Naive thymus-derived CD4-positive, alpha-beta T cell (primary cell): Measurements from ENCODE around the gene ALDH3B2. TPM values are rescaled to one million over a fixed set of nuclear protein-coding genes. Genes with fewer than 3 reads are reported as not detected.
"Not testable (repeated sequence)": the region's sequence is repeated elsewhere in the genome, so short reads cannot be mapped to it uniquely, and the experiment has no call there.

Experiments used
- ATAC-seq: fragments of 150-1000 bp; cut with Tn5 transposase; 2 replicates; pipeline ENCODE4 v1.10.0; 2021; ENCODE audit warnings: mild to moderate bottlenecking, moderate library complexity
- CTCF ChIA-PET: fragments of 350-600 bp; sonication (Branson Sonifier 250); formaldehyde crosslinking; loops from one replicate; lab custom pipeline; 2021; ENCODE audit warnings: antibody characterized with exemption; lab: Charles Lee
- POLR2A ChIA-PET: fragments of 350-600 bp; sonication (Branson Sonifier 250); formaldehyde crosslinking; loops from one replicate; lab custom pipeline; 2021; ENCODE audit warnings: antibody characterized with exemption, inconsistent platforms; lab: Charles Lee
- DNase-seq, 9 donors: peaks; one replicate each; pipeline versions ENCODE4 v3.0.0 to v3.0.0-alpha.2; 2020 to 2022; ENCODE audit warnings: mixed read lengths in 1 of 9
- H3K27ac ChIP-seq: one replicate; pipeline ENCODE4 v1.7.0; 2013; ENCODE audit warnings: mild to moderate bottlenecking, low read depth, low read length, moderate library complexity
- H3K27me3 ChIP-seq, 2 donors: one replicate each; pipeline ENCODE4 v1.7.0; 2013; ENCODE audit warnings: low read length in 2 of 2, mild to moderate bottlenecking in 2 of 2, moderate library complexity in 2 of 2; ENCODE audit not compliant: control insufficient read depth in 2 of 2, insufficient read depth in 2 of 2
- H3K36me3 ChIP-seq, 3 experiments: 1 replicate in 2 of 3; 2 replicates in 1 of 3; pipeline ENCODE4 v1.7.0; 2013; ENCODE audit warnings: low read length in 3 of 3, mild to moderate bottlenecking in 3 of 3, moderate library complexity in 1 of 3; ENCODE audit not compliant: insufficient read depth in 3 of 3, control insufficient read depth in 2 of 3
- H3K4me1 ChIP-seq, 2 donors: one replicate each; pipeline ENCODE4 v1.7.0; 2013; ENCODE audit warnings: low read length in 2 of 2, mild to moderate bottlenecking in 2 of 2, moderate library complexity in 1 of 2; ENCODE audit not compliant: control insufficient read depth in 2 of 2, insufficient read depth in 2 of 2
- H3K4me3 ChIP-seq: 2 replicates; pipeline ENCODE4 v1.7.0; 2013; ENCODE audit warnings: mild to moderate bottlenecking, low read length
- H3K9me3 ChIP-seq, 3 experiments: 1 replicate in 2 of 3; 2 replicates in 1 of 3; pipeline ENCODE4 v1.7.0; 2013; ENCODE audit warnings: low read length in 3 of 3; ENCODE audit not compliant: control insufficient read depth in 2 of 3
- H3K27ac Mint-ChIP-seq, 9 donors: one replicate each; pipeline ENCODE4 v1.8.0; 2020 to 2022; ENCODE audit warnings: mixed read lengths in 9 of 9, mild to moderate bottlenecking in 8 of 9, moderate library complexity in 5 of 9, inconsistent platforms in 2 of 9
- H3K27me3 Mint-ChIP-seq, 5 donors: one replicate each; pipeline ENCODE4 v1.8.0; 2021 to 2022; ENCODE audit warnings: mixed read lengths in 5 of 5, mild to moderate bottlenecking in 1 of 5
- H3K36me3 Mint-ChIP-seq, 5 donors: one replicate each; pipeline ENCODE4 v1.8.0; 2020 to 2022; ENCODE audit warnings: mixed read lengths in 5 of 5, mild to moderate bottlenecking in 3 of 5, inconsistent platforms in 1 of 5
- H3K4me1 Mint-ChIP-seq, 7 donors: one replicate each; pipeline ENCODE4 v1.8.0; 2020 to 2022; ENCODE audit warnings: mixed read lengths in 7 of 7, mild to moderate bottlenecking in 3 of 7, inconsistent platforms in 1 of 7
- H3K4me3 Mint-ChIP-seq, 10 donors: one replicate each; pipeline ENCODE4 v1.8.0; 2020 to 2022; ENCODE audit warnings: mild to moderate bottlenecking in 10 of 10, mixed read lengths in 10 of 10, moderate library complexity in 6 of 10, inconsistent platforms in 2 of 10
- H3K9me3 Mint-ChIP-seq, 11 donors: one replicate each; pipeline ENCODE4 v1.8.0; 2020 to 2022; ENCODE audit warnings: mixed read lengths in 11 of 11, mild to moderate bottlenecking in 4 of 11, inconsistent platforms in 1 of 11, moderate library complexity in 1 of 11
- intact Hi-C, 2 donors: fragments of 100-400 bp; cut with micrococcal nuclease; formaldehyde crosslinking; loops; one replicate each; pipeline ENCODE4 v1.15.1; 2023
- polyA plus RNA-seq, 2 donors: library from polyadenylated mRNA; unstranded; fragments of 300-500 nt; fragmentation: Illumina TruSeq; gene quantifications; one replicate each; pipeline ENCODE4 v1.2.3, GENCODE V29; 2021
- total RNA-seq, 6 experiments: library from RNA in 5 of 6; stranded (reverse) in 5 of 6; gene quantifications; 1 replicate in 5 of 6; 2 replicates in 1 of 6; pipeline ENCODE4 v1.2.3 and lab custom pipeline; 2021 to 2026

ALDH3B2 gene
- total and polyA plus RNA-seq, 7 experiments from 2014 or later = not detected

- H3K36me3 Mint-ChIP-seq = no peaks in the 10 kb centered on the region
These were observed 13.6 kb upstream of the ALDH3B2 start for GRCh38 chr11:67687986-67688385.

GRCh38 chr11:67685641-67686332, 11.4 kb upstream of the ALDH3B2 start:
- H3K27ac Mint-ChIP-seq, ATAC-seq, H3K36me3 ChIP-seq, H3K9me3 ChIP-seq, H3K4me1 Mint-ChIP-seq, H3K36me3 Mint-ChIP-seq, H3K27ac ChIP-seq, H3K9me3 Mint-ChIP-seq, H3K4me1 ChIP-seq, H3K4me3 ChIP-seq, intact Hi-C loops, DNase-seq, POLR2A ChIA-PET, H3K27me3 ChIP-seq, H3K4me3 Mint-ChIP-seq: not testable (repeated sequence)
- CTCF ChIA-PET = interaction anchor here (0.8 kb wide), 1 partner anchor 43 kb away, joined by 3 read pairs; no protein-coding TSS in a partner anchor
- H3K27me3 Mint-ChIP-seq = peaks cover 4 to 36% (median 18%) of the 10 kb centered on the region in 5 donors

More at GRCh38 chr11:67687986-67688385, 13.6 kb upstream of the ALDH3B2 start:
- H3K27ac ChIP-seq = no peak overlapping the region
- no peaks in the 10 kb centered on the region for H3K4me1 ChIP-seq
- Mint-ChIP-seq H3K27me3 (peaks cover 4 to 53% (median 18%) of the 10 kb centered on the region in 5 donors), H3K9me3 (no peaks in the 10 kb centered on the region), H3K4me3 (no peak overlapping the region), H3K4me1 (peaks cover 0 to 6% (median 0%) of the 10 kb centered on the region in 7 donors), H3K27ac (no peak overlapping the region)
- no peak for ATAC-seq
- H3K9me3 ChIP-seq = no peaks in the 10 kb centered on the region
- no peak overlapping the region for H3K4me3 ChIP-seq
- DNase-seq = no peak
- ChIA-PET POLR2A (no interaction called here), CTCF (no interaction called here)
- intact Hi-C loops = no loop called here
- H3K27me3 ChIP-seq = peaks cover 0 to 3% of the 10 kb centered on the region in 2 donors
- no peaks in the 10 kb centered on the region for H3K36me3 ChIP-seq

DNA sequence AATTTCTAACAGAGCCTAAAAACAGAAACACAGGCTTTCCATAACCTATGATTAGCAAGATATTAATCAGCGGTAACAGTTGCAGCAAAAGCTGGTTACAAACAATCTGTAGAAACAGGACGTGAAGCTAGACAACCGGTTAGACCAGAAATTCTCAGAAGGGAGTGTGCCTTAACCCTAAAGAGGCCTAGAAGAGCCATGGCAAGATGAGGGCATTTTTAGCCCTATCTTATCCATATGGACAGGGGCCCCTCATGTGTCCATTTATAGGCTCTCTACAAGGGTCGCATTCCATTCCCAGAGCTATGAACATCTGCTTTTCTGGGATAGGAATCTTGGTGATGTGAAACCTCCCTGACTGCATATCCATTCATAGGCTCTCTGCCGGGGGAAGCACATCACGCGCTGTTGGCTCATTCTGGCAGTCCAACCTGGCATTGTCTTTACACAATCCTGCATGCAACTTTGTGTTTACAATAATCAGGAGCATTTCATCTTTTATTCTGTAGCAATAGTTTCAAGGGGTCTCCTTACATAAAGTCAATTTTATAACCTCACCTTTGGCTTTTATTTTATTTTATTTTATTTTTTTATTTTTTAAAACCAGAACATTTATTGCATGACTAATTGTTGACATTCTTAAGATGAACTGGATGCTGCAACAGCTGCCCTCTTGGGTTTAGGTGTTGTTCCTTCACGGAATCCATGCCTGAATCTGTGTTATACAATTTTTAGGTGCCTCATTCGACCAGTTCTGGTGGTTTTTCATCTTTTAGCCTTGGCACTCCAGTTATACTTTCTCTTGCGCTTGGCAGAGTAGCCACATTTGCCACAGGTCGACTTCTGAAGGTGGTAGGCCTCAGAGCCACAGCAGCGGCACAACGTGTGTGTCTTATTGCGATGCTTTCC, 8.0 kb upstream of the ALDH3B2 start:
- H3K36me3 Mint-ChIP-seq, H3K27me3 ChIP-seq, H3K4me3 ChIP-seq, H3K4me3 Mint-ChIP-seq, H3K27ac Mint-ChIP-seq, ATAC-seq, DNase-seq, H3K4me1 ChIP-seq, H3K27ac ChIP-seq, H3K36me3 ChIP-seq, CTCF ChIA-PET, intact Hi-C loops, H3K9me3 ChIP-seq, H3K4me1 Mint-ChIP-seq, POLR2A ChIA-PET, H3K9me3 Mint-ChIP-seq: not testable (repeated sequence)
- H3K27me3 Mint-ChIP-seq = peaks cover 0 to 30% (median 11%) of the 10 kb centered on the region in 5 donors

- intact Hi-C loops = no loop called here
- Histone ChIP-seq H3K36me3 (no peaks in the 10 kb centered on the region), H3K9me3 (no peaks in the 10 kb centered on the region), H3K27me3 (no peaks in the 10 kb centered on the region), H3K27ac (no peak overlapping the region), H3K4me3 (no peak overlapping the region), H3K4me1 (no peaks in the 10 kb centered on the region)
- Mint-ChIP-seq H3K36me3 (no peaks in the 10 kb centered on the region), H3K9me3 (peaks cover 0 to 7% (median 0%) of the 10 kb centered on the region in 11 donors), H3K27me3 (peaks cover 0 to 33% (median 8%) of the 10 kb centered on the region in 5 donors), H3K27ac (no peak overlapping the region), H3K4me3 (no peak overlapping the region), H3K4me1 (peaks cover 0 to 6% (median 0%) of the 10 kb centered on the region in 7 donors)
- POLR2A ChIA-PET = interaction anchor here (0.5 kb wide), 1 partner anchor 9 kb away, joined by 3 read pairs; no protein-coding TSS in a partner anchor
- ATAC-seq (no peak), DNase-seq (no peak)
- CTCF ChIA-PET = no interaction called here
These were observed 6.5 kb upstream of the ALDH3B2 start for GRCh38 chr11:67680696-67681470.

DNA sequence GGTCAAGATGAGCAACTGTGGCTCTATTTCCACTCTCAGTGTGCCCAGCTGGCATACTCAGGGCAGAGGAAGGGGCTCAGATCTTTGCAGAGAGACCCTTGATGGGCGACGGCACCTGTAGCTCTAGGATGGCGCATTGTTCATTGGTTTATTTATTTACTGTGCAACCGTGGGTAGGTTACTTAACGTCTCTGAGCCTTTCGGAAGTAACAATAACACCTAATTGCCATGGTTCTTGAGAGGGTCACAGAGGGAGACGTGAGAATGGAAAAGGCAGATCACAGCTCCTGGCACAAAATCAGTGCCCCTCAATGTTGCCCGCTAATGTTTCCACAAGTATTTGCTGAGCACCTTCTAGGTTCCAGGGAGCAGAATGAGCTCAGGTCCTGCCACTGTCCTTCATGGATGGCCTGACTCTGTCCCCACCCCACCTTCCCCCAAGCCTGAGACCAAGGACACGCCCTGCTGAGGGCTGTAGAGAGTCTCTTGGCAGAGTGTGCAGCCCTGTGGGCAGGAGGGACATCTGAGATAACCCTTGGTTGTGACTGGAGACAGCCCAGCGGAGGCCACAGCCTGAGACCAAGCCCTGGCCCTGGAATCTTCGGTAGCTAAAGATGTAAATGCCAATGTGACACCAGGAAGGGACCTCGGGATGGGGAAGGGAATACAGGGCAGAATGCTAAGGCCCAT, 780 bp upstream of the ALDH3B2 start:
- ChIA-PET POLR2A (no interaction called here), CTCF (no interaction called here)
- H3K36me3 ChIP-seq = no peaks in the 10 kb centered on the region
- Mint-ChIP-seq H3K27ac (no peak overlapping the region), H3K4me1 (no peaks in the 10 kb centered on the region), H3K4me3 (no peak overlapping the region), H3K9me3 (peaks cover 0 to 3% (median 0%) of the 10 kb centered on the region in 11 donors), H3K36me3 (no peaks in the 10 kb centered on the region), H3K27me3 (peaks cover 0 to 14% (median 0%) of the 10 kb centered on the region in 5 donors)
- no peaks in the 10 kb centered on the region for H3K4me1 ChIP-seq
- DNase-seq (no peak), ATAC-seq (no peak)
- no peaks in the 10 kb centered on the region for H3K9me3 ChIP-seq
- no peak overlapping the region for H3K27ac ChIP-seq
- H3K4me3 ChIP-seq = no peak overlapping the region
- intact Hi-C loops = no loop called here
- no peaks in the 10 kb centered on the region for H3K27me3 ChIP-seq

- ChIA-PET POLR2A (no interaction called here), CTCF (no interaction called here)
- Histone ChIP-seq H3K9me3 (no peaks in the 10 kb centered on the region), H3K27me3 (no peaks in the 10 kb centered on the region), H3K4me1 (no peaks in the 10 kb centered on the region), H3K4me3 (no peak overlapping the region), H3K36me3 (no peaks in the 10 kb centered on the region), H3K27ac (no peak overlapping the region)
- no peaks in the 10 kb centered on the region for H3K4me1 Mint-ChIP-seq
- no peaks in the 10 kb centered on the region for H3K36me3 Mint-ChIP-seq
- intact Hi-C loops = no loop called here
- no peak overlapping the region for H3K4me3 Mint-ChIP-seq
- H3K27me3 Mint-ChIP-seq = peaks cover 0 to 14% (median 0%) of the 10 kb centered on the region in 5 donors
- ATAC-seq (no peak), DNase-seq (no peak)
- peaks cover 0 to 3% (median 0%) of the 10 kb centered on the region in 11 donors for H3K9me3 Mint-ChIP-seq
- H3K27ac Mint-ChIP-seq = no peak overlapping the region
These were observed 521 bp downstream of the ALDH3B2 start for GRCh38 chr11:67673902-67674301.
